ENCODE measurements around the gene THY1.
A peak's percentile ranks its signal among the peaks of the same experiment; 100 is the strongest.

The THY1 gene

GRCh38 chr11:119377112-119377901 lies 45.7 kb downstream of the THY1 start:
- Histone ChIP-seq H3K9me3 (ENCODE audit: control extremely low read depth in 1 of 5, control insufficient read depth in 4 of 5, insufficient read depth in 2 of 5, low read depth in 1 of 5, low read length in 4 of 5) (no peaks in the 10 kb centered on the region), H3K36me3 (ENCODE audit: control insufficient read depth in 4 of 4, insufficient read depth in 4 of 4, low read length in 3 of 4) (no peaks in the 10 kb centered on the region), H3K4me3 (ENCODE audit: control insufficient read depth in 1 of 7, extremely low read depth in 1 of 7, insufficient read depth in 4 of 7, low read depth in 2 of 7, low read length in 6 of 7) (no peak overlapping the region), H3K27me3 (replicated peaks in 2 of 5; ENCODE audit: control insufficient read depth in 4 of 5, insufficient read depth in 5 of 5, low read length in 4 of 5) (peaks cover 0 to 2% (median 0%) of the 10 kb centered on the region in 5 experiments), H3K4me1 (ENCODE audit: control extremely low read depth in 1 of 4, control insufficient read depth in 4 of 4, insufficient read depth in 4 of 4, low read length in 3 of 4) (peaks cover 0 to 18% (median 17%) of the 10 kb centered on the region in 4 experiments), H3K27ac (ENCODE audit: insufficient read depth in 1 of 2, low read depth in 1 of 2, low read length in 2 of 2, poor library complexity in 1 of 2, severe bottlenecking in 2 of 2) (no peak overlapping the region)
- no peak for DNase-seq
- 76% methylated on average over 9 of the region's 12 CpGs for WGBS (ENCODE audit: insufficient coverage)
- CTCF ChIA-PET: interaction anchor here (1.1 to 13.9 kb wide), 8 partner anchors 9 to 157 kb away, joined by 3 to 132 read pairs (median 8); partner anchors contain the start of genes C1QTNF5 and MFRP
- POLR2A ChIA-PET: interaction anchor here (0.6 to 1.0 kb wide), 2 partner anchors 21 to 985 kb away, joined by 3 to 8 read pairs; no protein-coding TSS in a partner anchor

DNA sequence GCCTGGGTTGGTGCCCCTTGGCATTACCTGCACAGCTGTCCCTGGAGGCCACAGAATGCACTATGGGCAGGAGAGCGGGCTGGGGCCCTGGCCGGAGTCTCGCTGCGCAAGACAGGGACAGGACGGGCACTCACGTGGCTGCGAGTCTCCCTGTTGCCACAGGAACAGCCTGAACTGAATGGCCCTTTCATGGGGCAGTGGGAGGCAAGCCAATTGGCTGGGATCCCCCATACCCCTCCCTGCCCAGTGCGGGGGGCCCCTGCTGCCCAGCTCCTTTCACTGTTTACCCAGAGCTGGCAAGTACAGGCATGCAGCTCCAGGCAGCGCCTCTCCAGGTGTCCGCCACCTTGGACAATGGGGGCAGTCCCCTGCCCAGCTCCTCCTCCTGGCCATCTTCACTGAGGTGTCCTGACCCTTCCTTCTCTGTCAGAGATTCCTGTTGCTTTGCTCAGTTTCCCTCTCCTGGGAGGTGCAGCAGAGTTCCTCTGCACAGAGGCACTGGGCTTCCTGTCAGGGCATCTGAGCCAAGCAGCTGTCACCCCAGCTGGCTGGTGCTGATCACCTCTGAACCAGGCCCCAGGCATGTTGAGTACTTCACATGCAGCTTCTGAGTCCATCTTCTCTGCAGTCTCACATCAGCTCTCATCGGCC lies 46.6 kb downstream of the THY1 start:
- Histone ChIP-seq H3K4me3 (ENCODE audit: control insufficient read depth in 1 of 7, extremely low read depth in 1 of 7, insufficient read depth in 4 of 7, low read depth in 2 of 7, low read length in 6 of 7) (no peak overlapping the region), H3K27ac (ENCODE audit: insufficient read depth in 1 of 2, low read depth in 1 of 2, low read length in 2 of 2, poor library complexity in 1 of 2, severe bottlenecking in 2 of 2) (no peak overlapping the region)
- over 99% methylated on average over 11 of the region's 11 CpGs for WGBS (ENCODE audit: insufficient coverage)

GRCh38 chr11:119375337-119376196 lies 47.4 kb downstream of the THY1 start:
- H3K36me3 ChIP-seq (ENCODE audit: control insufficient read depth in 4 of 4, insufficient read depth in 4 of 4, low read length in 3 of 4): no peaks in the 10 kb centered on the region
- no peak overlapping the region for H3K4me3 ChIP-seq (ENCODE audit: control insufficient read depth in 1 of 7, extremely low read depth in 1 of 7, insufficient read depth in 4 of 7, low read depth in 2 of 7, low read length in 6 of 7)
- H3K27me3 ChIP-seq (replicated peaks in 2 of 5; ENCODE audit: control insufficient read depth in 4 of 5, insufficient read depth in 5 of 5, low read length in 4 of 5): peaks cover 0 to 3% (median 0%) of the 10 kb centered on the region in 5 experiments
- ChIA-PET POLR2A (no interaction called here), CTCF (interaction anchor here (0.6 to 13.9 kb wide), 17 partner anchors 9 to 158 kb away, joined by 3 to 132 read pairs (median 5); partner anchors contain the start of genes C1QTNF5 and MFRP)
- H3K27ac ChIP-seq (ENCODE audit: insufficient read depth in 1 of 2, low read depth in 1 of 2, low read length in 2 of 2, poor library complexity in 1 of 2, severe bottlenecking in 2 of 2): no peak overlapping the region
- H3K4me1 ChIP-seq (ENCODE audit: control extremely low read depth in 1 of 4, control insufficient read depth in 4 of 4, insufficient read depth in 4 of 4, low read length in 3 of 4): peaks cover 0 to 3% (median 1%) of the 10 kb centered on the region in 4 experiments
- 88% methylated on average over 11 of the region's 14 CpGs for WGBS (ENCODE audit: insufficient coverage)
- H3K9me3 ChIP-seq (ENCODE audit: control extremely low read depth in 1 of 5, control insufficient read depth in 4 of 5, insufficient read depth in 2 of 5, low read depth in 1 of 5, low read length in 4 of 5): no peaks in the 10 kb centered on the region
- no peak for DNase-seq

More for the DNA sequence above, 46.6 kb downstream of the THY1 start:
- no peak for DNase-seq
- ChIA-PET CTCF (interaction anchor here (0.8 to 13.9 kb wide), 13 partner anchors 8 to 158 kb away, joined by 3 to 132 read pairs (median 6); partner anchors contain the start of genes C1QTNF5 and MFRP), POLR2A (interaction anchor here (0.6 to 1.0 kb wide), 2 partner anchors 20 to 984 kb away, joined by 3 to 8 read pairs; no protein-coding TSS in a partner anchor)
- Histone ChIP-seq H3K9me3 (ENCODE audit: control extremely low read depth in 1 of 5, control insufficient read depth in 4 of 5, insufficient read depth in 2 of 5, low read depth in 1 of 5, low read length in 4 of 5) (no peaks in the 10 kb centered on the region), H3K36me3 (ENCODE audit: control insufficient read depth in 4 of 4, insufficient read depth in 4 of 4, low read length in 3 of 4) (no peaks in the 10 kb centered on the region), H3K27me3 (replicated peaks in 2 of 5; ENCODE audit: control insufficient read depth in 4 of 5, insufficient read depth in 5 of 5, low read length in 4 of 5) (no peaks in the 10 kb centered on the region), H3K4me1 (ENCODE audit: control extremely low read depth in 1 of 4, control insufficient read depth in 4 of 4, insufficient read depth in 4 of 4, low read length in 3 of 4) (peaks cover 0 to 10% (median 9%) of the 10 kb centered on the region in 4 experiments)

GRCh38 chr11:119374632-119375336 lies 48.2 kb downstream of the THY1 start:
- Histone ChIP-seq H3K27ac (ENCODE audit: insufficient read depth in 1 of 2, low read depth in 1 of 2, low read length in 2 of 2, poor library complexity in 1 of 2, severe bottlenecking in 2 of 2) (no peak overlapping the region), H3K9me3 (ENCODE audit: control extremely low read depth in 1 of 5, control insufficient read depth in 4 of 5, insufficient read depth in 2 of 5, low read depth in 1 of 5, low read length in 4 of 5) (no peaks in the 10 kb centered on the region), H3K27me3 (replicated peaks in 2 of 5; ENCODE audit: control insufficient read depth in 4 of 5, insufficient read depth in 5 of 5, low read length in 4 of 5) (peaks cover 0 to 3% (median 0%) of the 10 kb centered on the region in 5 experiments), H3K36me3 (ENCODE audit: control insufficient read depth in 4 of 4, insufficient read depth in 4 of 4, low read length in 3 of 4) (no peaks in the 10 kb centered on the region), H3K4me3 (ENCODE audit: control insufficient read depth in 1 of 7, extremely low read depth in 1 of 7, insufficient read depth in 4 of 7, low read depth in 2 of 7, low read length in 6 of 7) (no peak overlapping the region), H3K4me1 (ENCODE audit: control extremely low read depth in 1 of 4, control insufficient read depth in 4 of 4, insufficient read depth in 4 of 4, low read length in 3 of 4) (peaks cover 0 to 3% (median 0%) of the 10 kb centered on the region in 4 experiments)
- WGBS (ENCODE audit: insufficient coverage): 75% methylated on average over 11 of the region's 11 CpGs
- CTCF ChIA-PET: interaction anchor here (0.6 to 13.9 kb wide), 17 partner anchors 8 to 179 kb away, joined by 3 to 132 read pairs (median 4); partner anchors contain the start of genes C1QTNF5 and MFRP
- DNase-seq: no peak
- POLR2A ChIA-PET: no interaction called here

GRCh38 chr11:119373921-119374631 lies 48.9 kb downstream of the THY1 start:
- H3K4me3 ChIP-seq (ENCODE audit: control insufficient read depth in 1 of 7, extremely low read depth in 1 of 7, insufficient read depth in 4 of 7, low read depth in 2 of 7, low read length in 6 of 7): no peak overlapping the region
- WGBS (ENCODE audit: insufficient coverage): 42% methylated on average over 3 of the region's 5 CpGs
- H3K27me3 ChIP-seq (replicated peaks in 2 of 5; ENCODE audit: control insufficient read depth in 4 of 5, insufficient read depth in 5 of 5, low read length in 4 of 5): peaks cover 0 to 3% (median 0%) of the 10 kb centered on the region in 5 experiments
- ChIA-PET POLR2A (no interaction called here), CTCF (interaction anchor here (0.7 to 13.9 kb wide), 17 partner anchors 9 to 178 kb away, joined by 3 to 132 read pairs (median 5); partner anchors contain the start of genes C1QTNF5 and MFRP)
- H3K9me3 ChIP-seq (ENCODE audit: control extremely low read depth in 1 of 5, control insufficient read depth in 4 of 5, insufficient read depth in 2 of 5, low read depth in 1 of 5, low read length in 4 of 5): no peaks in the 10 kb centered on the region
- H3K4me1 ChIP-seq (ENCODE audit: control extremely low read depth in 1 of 4, control insufficient read depth in 4 of 4, insufficient read depth in 4 of 4, low read length in 3 of 4): peaks cover 0 to 3% (median 0%) of the 10 kb centered on the region in 4 experiments
- no peaks in the 10 kb centered on the region for H3K36me3 ChIP-seq (ENCODE audit: control insufficient read depth in 4 of 4, insufficient read depth in 4 of 4, low read length in 3 of 4)
- no peak overlapping the region for H3K27ac ChIP-seq (ENCODE audit: insufficient read depth in 1 of 2, low read depth in 1 of 2, low read length in 2 of 2, poor library complexity in 1 of 2, severe bottlenecking in 2 of 2)
- DNase-seq: peak; percentile 44 to 61 (median 50)

Measured in common myeloid progenitor, CD34-positive (primary cell).